K562 (cell line): ENCODE results near the gene ADM2. TPM values are rescaled to one million over a fixed set of nuclear protein-coding genes. Genes with fewer than 3 reads are reported as not detected.

Source experiments
- DNMT1 ChIP-seq: fragments of 450-650 bp; IDR thresholded peaks from 2 replicates; pipeline ENCODE4 v1.6.1; 2016; ENCODE audit warnings: antibody characterized with exemption, mild to moderate bottlenecking
- EGR1 ChIP-seq: fragments of 450-650 bp; conservative IDR thresholded peaks from 2 replicates; pipeline ENCODE4 v1.6.1; 2017; ENCODE audit warnings: mild to moderate bottlenecking
- ELF2 ChIP-seq: fragments of 250-450 bp; sonication (Bioruptor Pico); IDR thresholded peaks from 2 replicates; pipeline ENCODE4 v1.5.0; 2021; ENCODE audit warnings: mild to moderate bottlenecking
- FOXP1 ChIP-seq: sonication (generic); formaldehyde crosslinking; IDR thresholded peaks from 2 replicates; pipeline ENCODE4 v1.8.0; 2022; ENCODE audit warnings: mild to moderate bottlenecking, missing genetic modification reagents
- HNRNPLL ChIP-seq: fragments of 200-400 bp; formaldehyde crosslinking; IDR thresholded peaks from 2 replicates; pipeline ENCODE4 v1.6.1; 2017; ENCODE audit warnings: low read length, low read depth, mild to moderate bottlenecking; ENCODE audit not compliant: poor library complexity, severe bottlenecking
- POLR2AphosphoS2 ChIP-seq: IDR thresholded peaks from 2 replicates; pipeline ENCODE4 v1.6.1; 2012; ENCODE audit warnings: low read length, improper control_type of control experiment
- RBM15 ChIP-seq: fragments of 200-400 bp; formaldehyde crosslinking; IDR thresholded peaks from 2 replicates; pipeline ENCODE4 v1.6.1; 2018; ENCODE audit warnings: mild to moderate bottlenecking, low read length, moderate library complexity; ENCODE audit not compliant: insufficient read depth
- SETDB1 ChIP-seq: IDR thresholded peaks from one replicate; pipeline ENCODE4 v1.6.1; 2012; ENCODE audit warnings: low read length, control low read depth, inconsistent platforms
- SMARCC2 ChIP-seq: fragments of 450-650 bp; IDR thresholded peaks from 2 replicates; pipeline ENCODE4 v1.6.1; 2017; ENCODE audit warnings: antibody characterized with exemption, moderate library complexity, mild to moderate bottlenecking, low read depth
- TCFL5 ChIP-seq: fragments of 250-450 bp; sonication (Bioruptor Pico); conservative IDR thresholded peaks from 2 replicates; pipeline ENCODE4 v1.6.1; 2021; ENCODE audit warnings: mild to moderate bottlenecking, moderate library complexity, matching md5 sums
- ZBTB17 ChIP-seq: fragments of 450-650 bp; formaldehyde crosslinking; IDR thresholded peaks from 2 replicates; pipeline ENCODE4 v1.4.0; 2020; ENCODE audit warnings: mild to moderate bottlenecking
- ZNF133 ChIP-seq: fragments of 250-450 bp; sonication (Bioruptor Pico); IDR thresholded peaks from 2 replicates; pipeline ENCODE4 v1.4.0; 2020; ENCODE audit warnings: mild to moderate bottlenecking
- ZNF217 ChIP-seq: sonication (generic); formaldehyde crosslinking; IDR thresholded peaks from 2 replicates; pipeline ENCODE4 v1.8.0; 2022; ENCODE audit warnings: mild to moderate bottlenecking, missing genetic modification reagents
- ZNF224 ChIP-seq: sonication (generic); formaldehyde crosslinking; IDR thresholded peaks from 2 replicates; pipeline ENCODE4 v1.8.0; 2022; ENCODE audit warnings: mild to moderate bottlenecking, missing genetic modification reagents
- ZNF311 ChIP-seq: fragments of 250-450 bp; sonication (Bioruptor Pico); IDR thresholded peaks from 2 replicates; pipeline ENCODE4 v1.4.0; 2020; ENCODE audit warnings: mild to moderate bottlenecking, moderate library complexity
- ZNF75A ChIP-seq: fragments of 450-650 bp; formaldehyde crosslinking; IDR thresholded peaks from 2 replicates; pipeline ENCODE4 v1.4.0; 2020; ENCODE audit warnings: mild to moderate bottlenecking
- ZNF79 ChIP-seq: fragments of 250-450 bp; sonication (Bioruptor Pico); IDR thresholded peaks from 2 replicates; pipeline ENCODE4 v1.4.0; 2020; ENCODE audit warnings: low read depth, mild to moderate bottlenecking, moderate library complexity
- ZSCAN29 ChIP-seq: fragments of 450-650 bp; IDR thresholded peaks from 2 replicates; pipeline ENCODE4 v1.6.1; 2017
- polyA plus RNA-seq, 8 experiments: library from polyadenylated mRNA; depleted of rRNA in 4 of 8; stranded (reverse) in 5 of 8; unstranded in 3 of 8; fragments of >200 nt; fragmentation: Nextera tagmentation in 2 of 8; fragmentation: Illumina TruSeq in 1 of 8; extraction: Ambion mirVana in 2 of 8; extraction: Trizol in 1 of 8; gene quantifications; 2 replicates each; pipeline versions ENCODE4 v1.2.1 to v1.2.3, GENCODE V29; 2011 to 2014; ENCODE audit warnings: inconsistent platforms in 1 of 8, missing spikeins in 1 of 8
- total RNA-seq, 7 experiments: library from RNA; depleted of rRNA in 6 of 7; stranded (reverse); fragments of >200 nt in 6 of 7; fragmentation: Illumina TruSeq in 2 of 7; extraction: Trizol in 2 of 7; gene quantifications; 2 replicates each; pipeline versions ENCODE4 v1.2.1 to v1.2.3, GENCODE V29; 2011 to 2021; ENCODE audit warnings: low replicate concordance in 1 of 7
- TF ChIP-seq, protein P1 (sequence below): fragments of 250-450 bp; sonication (Bioruptor Pico); IDR thresholded peaks from 2 replicates; pipeline ENCODE4 v1.8.0; 2022; ENCODE audit warnings: inconsistent platforms, mild to moderate bottlenecking, moderate library complexity, borderline replicate concordance
- TF ChIP-seq, protein P2 (sequence below): sonication (generic); formaldehyde crosslinking; IDR thresholded peaks from 2 replicates; pipeline ENCODE4 v1.8.0; 2022; ENCODE audit warnings: mild to moderate bottlenecking, missing genetic modification reagents
- TF ChIP-seq, protein P3 (sequence below): sonication (generic); formaldehyde crosslinking; IDR thresholded peaks from 2 replicates; pipeline ENCODE4 v1.8.0; 2023; ENCODE audit warnings: mild to moderate bottlenecking, missing genetic modification reagents
- TF ChIP-seq, protein P4 (sequence below): fragments of 250-450 bp; sonication (Bioruptor Pico); IDR thresholded peaks from 2 replicates; pipeline ENCODE4 v1.5.0; 2020; ENCODE audit warnings: mild to moderate bottlenecking, borderline replicate concordance
- TF ChIP-seq, protein P5 (sequence below): fragments of 450-650 bp; IDR thresholded peaks from 2 replicates; pipeline ENCODE4 v1.7.0; 2016; ENCODE audit warnings: borderline replicate concordance

Gene ADM2
- total and polyA plus RNA-seq, 9 of the 15 experiments (the other 6 are each of a cell fraction or from before 2014, with no cell fraction given) = 0.11 to 5.1 (median 0.38) TPM

DNA sequence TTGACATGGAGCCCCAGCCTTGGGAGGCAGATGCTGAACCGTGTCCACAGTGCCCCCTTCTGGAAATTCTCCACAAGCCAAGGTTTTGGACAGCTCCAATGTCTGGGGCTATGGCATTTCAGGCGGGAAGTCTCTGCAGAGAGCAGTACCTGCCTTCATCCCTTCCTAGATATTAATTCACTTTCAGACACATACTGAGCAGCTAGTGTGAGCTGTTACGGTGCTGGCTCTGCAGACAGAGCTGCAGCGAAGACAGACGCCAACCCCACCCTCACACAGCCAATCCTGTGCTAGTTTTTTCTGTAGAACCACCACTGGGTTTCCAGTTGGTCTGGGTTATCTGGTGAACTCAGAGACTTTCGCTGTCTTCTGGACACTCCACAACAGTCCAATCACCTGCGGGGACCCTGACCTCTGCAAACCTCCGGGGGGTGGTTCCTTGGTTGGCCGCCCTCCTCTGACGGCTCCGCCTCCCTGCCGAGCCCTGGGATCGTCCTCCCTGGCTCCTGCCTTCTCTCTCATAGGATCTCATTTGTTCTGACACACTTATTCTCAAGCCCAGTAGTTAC, 17.1 kb downstream of the ADM2 start (continued):
- TF ChIP-seq TCFL5 (CRISPR knock-in tag) (no peak), POLR2AphosphoS2 (no peak), ZNF311 (CRISPR knock-in tag) (no peak), EGR1 (no peak), ZSCAN29 (no peak), ZBTB17 (CRISPR knock-in tag) (no peak), DNMT1 (no peak), ZNF79 (CRISPR knock-in tag) (no peak), ELF2 (CRISPR knock-in tag) (no peak), ZNF133 (CRISPR knock-in tag) (no peak), ZNF75A (CRISPR knock-in tag) (no peak), SETDB1 (no peak), SMARCC2 (no peak), HNRNPLL (no peak), ZNF217 (CRISPR knock-in tag) (no peak), ZNF224 (CRISPR knock-in tag) (no peak), RBM15 (no peak), FOXP1 (CRISPR knock-in tag) (no peak)
- TF ChIP-seq, protein P1, sequence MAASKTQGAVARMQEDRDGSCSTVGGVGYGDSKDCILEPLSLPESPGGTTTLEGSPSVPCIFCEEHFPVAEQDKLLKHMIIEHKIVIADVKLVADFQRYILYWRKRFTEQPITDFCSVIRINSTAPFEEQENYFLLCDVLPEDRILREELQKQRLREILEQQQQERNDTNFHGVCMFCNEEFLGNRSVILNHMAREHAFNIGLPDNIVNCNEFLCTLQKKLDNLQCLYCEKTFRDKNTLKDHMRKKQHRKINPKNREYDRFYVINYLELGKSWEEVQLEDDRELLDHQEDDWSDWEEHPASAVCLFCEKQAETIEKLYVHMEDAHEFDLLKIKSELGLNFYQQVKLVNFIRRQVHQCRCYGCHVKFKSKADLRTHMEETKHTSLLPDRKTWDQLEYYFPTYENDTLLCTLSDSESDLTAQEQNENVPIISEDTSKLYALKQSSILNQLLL (CRISPR knock-in tag) = no peak
- TF ChIP-seq, protein P2, sequence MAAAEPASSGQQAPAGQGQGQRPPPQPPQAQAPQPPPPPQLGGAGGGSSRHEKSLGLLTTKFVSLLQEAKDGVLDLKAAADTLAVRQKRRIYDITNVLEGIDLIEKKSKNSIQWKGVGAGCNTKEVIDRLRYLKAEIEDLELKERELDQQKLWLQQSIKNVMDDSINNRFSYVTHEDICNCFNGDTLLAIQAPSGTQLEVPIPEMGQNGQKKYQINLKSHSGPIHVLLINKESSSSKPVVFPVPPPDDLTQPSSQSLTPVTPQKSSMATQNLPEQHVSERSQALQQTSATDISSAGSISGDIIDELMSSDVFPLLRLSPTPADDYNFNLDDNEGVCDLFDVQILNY (CRISPR knock-in tag) = no peak
- TF ChIP-seq, protein P3, sequence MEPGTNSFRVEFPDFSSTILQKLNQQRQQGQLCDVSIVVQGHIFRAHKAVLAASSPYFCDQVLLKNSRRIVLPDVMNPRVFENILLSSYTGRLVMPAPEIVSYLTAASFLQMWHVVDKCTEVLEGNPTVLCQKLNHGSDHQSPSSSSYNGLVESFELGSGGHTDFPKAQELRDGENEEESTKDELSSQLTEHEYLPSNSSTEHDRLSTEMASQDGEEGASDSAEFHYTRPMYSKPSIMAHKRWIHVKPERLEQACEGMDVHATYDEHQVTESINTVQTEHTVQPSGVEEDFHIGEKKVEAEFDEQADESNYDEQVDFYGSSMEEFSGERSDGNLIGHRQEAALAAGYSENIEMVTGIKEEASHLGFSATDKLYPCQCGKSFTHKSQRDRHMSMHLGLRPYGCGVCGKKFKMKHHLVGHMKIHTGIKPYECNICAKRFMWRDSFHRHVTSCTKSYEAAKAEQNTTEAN = no peak
- TF ChIP-seq, protein P4, sequence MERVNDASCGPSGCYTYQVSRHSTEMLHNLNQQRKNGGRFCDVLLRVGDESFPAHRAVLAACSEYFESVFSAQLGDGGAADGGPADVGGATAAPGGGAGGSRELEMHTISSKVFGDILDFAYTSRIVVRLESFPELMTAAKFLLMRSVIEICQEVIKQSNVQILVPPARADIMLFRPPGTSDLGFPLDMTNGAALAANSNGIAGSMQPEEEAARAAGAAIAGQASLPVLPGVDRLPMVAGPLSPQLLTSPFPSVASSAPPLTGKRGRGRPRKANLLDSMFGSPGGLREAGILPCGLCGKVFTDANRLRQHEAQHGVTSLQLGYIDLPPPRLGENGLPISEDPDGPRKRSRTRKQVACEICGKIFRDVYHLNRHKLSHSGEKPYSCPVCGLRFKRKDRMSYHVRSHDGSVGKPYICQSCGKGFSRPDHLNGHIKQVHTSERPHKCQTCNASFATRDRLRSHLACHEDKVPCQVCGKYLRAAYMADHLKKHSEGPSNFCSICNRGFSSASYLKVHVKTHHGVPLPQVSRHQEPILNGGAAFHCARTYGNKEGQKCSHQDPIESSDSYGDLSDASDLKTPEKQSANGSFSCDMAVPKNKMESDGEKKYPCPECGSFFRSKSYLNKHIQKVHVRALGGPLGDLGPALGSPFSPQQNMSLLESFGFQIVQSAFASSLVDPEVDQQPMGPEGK (CRISPR knock-in tag) = no peak
- TF ChIP-seq, protein P5, sequence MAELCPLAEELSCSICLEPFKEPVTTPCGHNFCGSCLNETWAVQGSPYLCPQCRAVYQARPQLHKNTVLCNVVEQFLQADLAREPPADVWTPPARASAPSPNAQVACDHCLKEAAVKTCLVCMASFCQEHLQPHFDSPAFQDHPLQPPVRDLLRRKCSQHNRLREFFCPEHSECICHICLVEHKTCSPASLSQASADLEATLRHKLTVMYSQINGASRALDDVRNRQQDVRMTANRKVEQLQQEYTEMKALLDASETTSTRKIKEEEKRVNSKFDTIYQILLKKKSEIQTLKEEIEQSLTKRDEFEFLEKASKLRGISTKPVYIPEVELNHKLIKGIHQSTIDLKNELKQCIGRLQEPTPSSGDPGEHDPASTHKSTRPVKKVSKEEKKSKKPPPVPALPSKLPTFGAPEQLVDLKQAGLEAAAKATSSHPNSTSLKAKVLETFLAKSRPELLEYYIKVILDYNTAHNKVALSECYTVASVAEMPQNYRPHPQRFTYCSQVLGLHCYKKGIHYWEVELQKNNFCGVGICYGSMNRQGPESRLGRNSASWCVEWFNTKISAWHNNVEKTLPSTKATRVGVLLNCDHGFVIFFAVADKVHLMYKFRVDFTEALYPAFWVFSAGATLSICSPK = no peak
